Measurements from ENCODE around the gene OBSCN.

DNA sequence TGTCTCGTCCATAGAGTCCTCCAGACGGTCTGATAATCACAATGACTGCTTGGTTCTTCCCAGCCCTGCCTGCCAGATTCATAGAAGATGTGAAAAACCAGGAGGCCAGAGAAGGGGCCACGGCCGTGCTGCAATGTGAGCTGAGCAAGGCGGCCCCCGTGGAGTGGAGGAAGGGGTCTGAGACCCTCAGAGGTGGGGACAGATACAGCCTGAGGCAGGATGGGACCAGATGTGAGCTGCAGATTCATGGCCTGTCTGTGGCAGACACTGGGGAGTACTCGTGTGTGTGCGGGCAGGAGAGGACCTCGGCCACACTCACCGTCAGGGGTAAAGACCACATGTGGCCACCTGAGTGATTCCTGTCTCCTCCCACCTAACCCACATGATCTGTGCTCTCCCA lies 86.9 kb downstream of the OBSCN start:
- TF ChIP-seq CTCF (IDR thresholded peaks at IDR 0.05; ENCODE audit: extremely low read depth in 1 of 2, insufficient read depth in 1 of 2, low read depth in 1 of 2, low read length in 2 of 2) = no peak
- TF ChIP-seq POLR2AphosphoS5 (IDR thresholded peaks at IDR 0.05; ENCODE audit: insufficient read depth, low read depth, low read length) = no peak
- TF ChIP-seq POLR2A (IDR thresholded peaks at IDR 0.05; ENCODE audit: low read depth, low read length) = no peak
- no peak for TF ChIP-seq MAX (IDR thresholded peaks at IDR 0.05; ENCODE audit: insufficient read depth, insufficient read length)
- no peak for TF ChIP-seq EZH2 (IDR thresholded peaks at IDR 0.05; ENCODE audit: borderline replicate concordance, low read depth, low read length, severe bottlenecking)
- no peak for TF ChIP-seq JUN (IDR thresholded peaks at IDR 0.05; ENCODE audit: borderline replicate concordance, insufficient read depth, insufficient read length, low read depth)
- TF ChIP-seq GATA2 (IDR thresholded peaks at IDR 0.05; ENCODE audit: insufficient read depth, insufficient read length, low read depth, low read length) = no peak
